Suppressor macrophage treated with lipopolysaccharide for 1 hour (primary cell): ENCODE data around the gene SYCE1.

ENCODE experiments used
- DNase-seq, 3 donors: peaks; one replicate each; pipeline ENCODE4 v3.0.0-alpha.2; 2020 to 2022

Gene SYCE1

DNA sequence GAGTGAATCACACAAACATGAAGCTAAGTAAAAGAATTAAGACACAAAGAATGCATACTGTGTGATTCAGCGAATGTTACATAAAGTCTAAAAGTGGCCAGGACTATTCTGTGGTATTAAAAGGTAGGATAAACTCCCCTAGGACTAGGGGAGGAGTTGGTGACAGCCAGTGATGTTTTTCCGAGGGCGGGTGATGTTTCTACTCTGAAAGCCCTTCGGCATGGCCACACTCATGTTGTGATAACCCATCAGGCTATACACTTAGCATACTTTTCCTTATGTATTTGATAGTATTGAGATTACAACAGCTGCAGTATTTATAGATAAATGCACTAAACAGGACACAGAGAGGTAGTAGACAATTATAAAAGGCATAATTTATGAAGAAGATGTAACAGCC, 54.0 kb downstream of the SYCE1 start:
- no peak for DNase-seq

- no peak for DNase-seq
Measured at GRCh38 chr10:133509700-133510099, 55.7 kb downstream of the SYCE1 start.
